IMR-90 (cell line): ENCODE data around the gene MEIS1. TPM values are rescaled to one million over a fixed set of nuclear protein-coding genes. Genes with fewer than 3 reads are reported as not detected.

Experiments
- ATAC-seq: fragments of 200-7000 bp; cut with Tn5 transposase; 2 replicates; pipeline ENCODE4 v1.9.1; 2020; ENCODE audit warnings: low read depth, mild to moderate bottlenecking, moderate library complexity
- BruUV-seq: library from RNA; stranded (reverse); fragments of 400-500 nt; replicated peaks from 2 replicates; lab custom pipeline; 2021; lab: Mats Ljungman, UMichigan
- CTCF ChIA-PET: fragments of 300-600 bp; formaldehyde crosslinking; extraction: SDS; loops from one replicate; lab custom pipeline; 2021; ENCODE audit warnings: antibody characterized with exemption; lab: Yijun Ruan, JAX
- POLR2A ChIA-PET: fragments of 300-600 bp; sonication (Branson Sonifier 250); formaldehyde crosslinking; loops from one replicate; lab custom pipeline; 2022; ENCODE audit warnings: antibody characterized with exemption; ENCODE audit not compliant: unreplicated experiment; lab: Charles Lee
- DNase-seq: peaks from one replicate; pipeline ENCODE4 v3.0.0; 2013
- H2AFZ ChIP-seq: replicated peaks from 2 replicates; pipeline ENCODE3; 2013; ENCODE audit warnings: low read length, mild to moderate bottlenecking; ENCODE audit not compliant: poor library complexity
- H2AK5ac ChIP-seq: 2 replicates; pipeline ENCODE4 v1.6.1; 2013; ENCODE audit warnings: low read depth, low read length, inconsistent platforms
- H2AK9ac ChIP-seq: replicated peaks from 2 replicates; pipeline ENCODE3; 2013; ENCODE audit warnings: mild to moderate bottlenecking, low read depth, low read length, moderate library complexity; ENCODE audit not compliant: poor library complexity
- H2BK120ac ChIP-seq: 2 replicates; pipeline ENCODE4 v1.6.1; 2013; ENCODE audit warnings: low read depth, low read length, inconsistent platforms
- H2BK15ac ChIP-seq: 3 replicates; pipeline ENCODE4 v1.6.1; 2013; ENCODE audit warnings: low read depth, low read length, inconsistent platforms
- H2BK20ac ChIP-seq: 2 replicates; pipeline ENCODE4 v1.6.1; 2013; ENCODE audit warnings: low read depth, mild to moderate bottlenecking, inconsistent platforms, low read length, moderate library complexity
- H2BK5ac ChIP-seq: 2 replicates; pipeline ENCODE4 v1.6.1; 2013; ENCODE audit warnings: mild to moderate bottlenecking, low read depth, low read length, inconsistent platforms; ENCODE audit not compliant: poor library complexity, severe bottlenecking
- H3K14ac ChIP-seq: replicated peaks from 2 replicates; pipeline ENCODE4 v1.6.1; 2013; ENCODE audit warnings: low read depth, low read length, inconsistent platforms
- H3K18ac ChIP-seq: 2 replicates; pipeline ENCODE4 v1.6.1; 2013; ENCODE audit warnings: low read depth, low read length, control low read depth
- H3K23ac ChIP-seq: 2 replicates; pipeline ENCODE4 v1.6.1; 2013; ENCODE audit warnings: low read depth, low read length, inconsistent platforms
- H3K27ac ChIP-seq: 2 replicates; pipeline ENCODE4 v1.5.1; 2013; ENCODE audit warnings: mild to moderate bottlenecking, control low read depth, low read length; ENCODE audit not compliant: insufficient read depth
- H3K27me3 ChIP-seq: 2 replicates; pipeline ENCODE4 v1.6.1; 2013; ENCODE audit warnings: low read length; ENCODE audit not compliant: control insufficient read depth, insufficient read depth
- H3K36me3 ChIP-seq: 2 replicates; pipeline ENCODE4 v1.6.1; 2013; ENCODE audit warnings: low read length, mixed read lengths; ENCODE audit not compliant: control insufficient read depth, insufficient read depth
- H3K4ac ChIP-seq: 2 replicates; pipeline ENCODE4 v1.6.1; 2013; ENCODE audit warnings: low read depth, low read length, inconsistent platforms
- H3K4me1 ChIP-seq: 2 replicates; pipeline ENCODE4 v1.6.1; 2013; ENCODE audit warnings: low read length, mixed read lengths; ENCODE audit not compliant: control insufficient read depth, insufficient read depth
- H3K4me2 ChIP-seq: 2 replicates; pipeline ENCODE4 v1.6.1; 2013; ENCODE audit warnings: low read depth, mild to moderate bottlenecking, control low read depth, low read length, moderate library complexity
- H3K4me3 ChIP-seq: 2 replicates; pipeline ENCODE4 v1.5.1; 2013; ENCODE audit warnings: low read depth, mild to moderate bottlenecking, control low read depth, low read length, moderate library complexity; ENCODE audit not compliant: insufficient read depth
- H3K56ac ChIP-seq: 2 replicates; pipeline ENCODE4 v1.6.1; 2013; ENCODE audit warnings: low read length, inconsistent platforms; ENCODE audit not compliant: insufficient read depth; ENCODE audit errors: extremely low read depth
- H3K79me1 ChIP-seq, 2 experiments: 2 replicates each; pipeline ENCODE4 v1.6.1; 2013; ENCODE audit warnings: low read length in 2 of 2, inconsistent platforms in 1 of 2, low read depth in 1 of 2
- H3K9ac ChIP-seq: 2 replicates; pipeline ENCODE4 v1.6.1; 2013; ENCODE audit warnings: low read depth, low read length, control low read depth
- H3K9me1 ChIP-seq: 2 replicates; pipeline ENCODE4 v1.6.1; 2013; ENCODE audit warnings: low read length, inconsistent platforms; ENCODE audit not compliant: insufficient read depth
- H3K9me3 ChIP-seq: 2 replicates; pipeline ENCODE4 v1.6.1; 2013; ENCODE audit warnings: low read length; ENCODE audit not compliant: control insufficient read depth, insufficient read depth
- H4K20me1 ChIP-seq: 2 replicates; pipeline ENCODE4 v1.6.1; 2013; ENCODE audit warnings: low read length, inconsistent platforms; ENCODE audit not compliant: insufficient read depth
- H4K5ac ChIP-seq: 2 replicates; pipeline ENCODE4 v1.6.1; 2013; ENCODE audit warnings: mild to moderate bottlenecking, low read depth, low read length, control low read depth
- H4K8ac ChIP-seq, 2 experiments: 2 replicates each; pipeline ENCODE4 v1.6.1; 2013; ENCODE audit warnings: low read depth in 2 of 2, low read length in 2 of 2, control low read depth in 1 of 2, inconsistent platforms in 1 of 2
- H4K91ac ChIP-seq: 2 replicates; pipeline ENCODE4 v1.6.1; 2013; ENCODE audit warnings: low read depth, low read length, inconsistent platforms; ENCODE audit not compliant: insufficient read depth
- BHLHE40 ChIP-seq: fragments of 150-350 bp; IDR thresholded peaks from 2 replicates; pipeline ENCODE4 v1.6.1; 2016; ENCODE audit warnings: mild to moderate bottlenecking, low read depth, low read length
- CEBPB ChIP-seq: IDR thresholded peaks from 2 replicates; pipeline ENCODE4 v1.6.1; 2012; ENCODE audit warnings: low read depth, low read length, improper control_type of control experiment
- CHD1 ChIP-seq: IDR thresholded peaks from 2 replicates; pipeline ENCODE4 v1.6.1; 2012; ENCODE audit warnings: low read depth, low read length, improper control_type of control experiment
- CTCF ChIP-seq: conservative IDR thresholded peaks from 2 replicates; pipeline ENCODE4 v1.5.1; 2012; ENCODE audit warnings: mild to moderate bottlenecking, low read depth, low read length, improper control_type of control experiment
- ELK1 ChIP-seq: fragments of 150-350 bp; IDR thresholded peaks from 2 replicates; pipeline ENCODE4 v1.6.1; 2016; ENCODE audit warnings: low read depth, mild to moderate bottlenecking, low read length, moderate library complexity, borderline replicate concordance
- FOS ChIP-seq: fragments of 150-350 bp; IDR thresholded peaks from 2 replicates; pipeline ENCODE4 v1.6.1; 2016; ENCODE audit warnings: low read depth, low read length
- MAFK ChIP-seq: IDR thresholded peaks from 2 replicates; pipeline ENCODE4 v1.6.1; 2012; ENCODE audit warnings: low read depth, low read length, improper control_type of control experiment
- MAZ ChIP-seq: IDR thresholded peaks from 2 replicates; pipeline ENCODE4 v1.6.1; 2012; ENCODE audit warnings: low read depth, mild to moderate bottlenecking, low read length, improper control_type of control experiment, moderate library complexity, borderline replicate concordance
- MXI1 ChIP-seq: IDR thresholded peaks from 2 replicates; pipeline ENCODE4 v1.6.1; 2012; ENCODE audit warnings: low read depth, mild to moderate bottlenecking, low read length, moderate library complexity, borderline replicate concordance
- NFE2L2 ChIP-seq: fragments of 150-350 bp; IDR thresholded peaks from 2 replicates; pipeline ENCODE4 v1.6.1; 2016; ENCODE audit warnings: low read depth, mild to moderate bottlenecking, low read length
- POLR2A ChIP-seq: IDR thresholded peaks from 2 replicates; pipeline ENCODE4 v1.6.1; 2012; ENCODE audit warnings: mild to moderate bottlenecking, low read depth, low read length
- RAD21 ChIP-seq: IDR thresholded peaks from 2 replicates; pipeline ENCODE4 v1.6.1; 2012; ENCODE audit warnings: low read length, improper control_type of control experiment
- RCOR1 ChIP-seq: IDR thresholded peaks from 2 replicates; pipeline ENCODE4 v1.6.1; 2012; ENCODE audit warnings: mild to moderate bottlenecking, low read length, improper control_type of control experiment; ENCODE audit not compliant: insufficient replicate concordance
- RFX5 ChIP-seq: IDR thresholded peaks from 2 replicates; pipeline ENCODE4 v1.8.0; 2012; ENCODE audit warnings: low read depth, mild to moderate bottlenecking, low read length, moderate library complexity
- SMC3 ChIP-seq: fragments of 150-350 bp; IDR thresholded peaks from 2 replicates; pipeline ENCODE4 v1.6.1; 2016; ENCODE audit warnings: low read depth, mild to moderate bottlenecking, antibody characterized with exemption, low read length, moderate library complexity
- USF2 ChIP-seq: fragments of 150-350 bp; IDR thresholded peaks from 2 replicates; pipeline ENCODE4 v1.6.1; 2017; ENCODE audit warnings: mild to moderate bottlenecking, antibody characterized with exemption, low read length, low read depth
- WGBS, 2 experiments: methylation state at CpG; one replicate each; pipeline versions ENCODE4 v1.1.5 to v1.1.7; 2013; ENCODE audit warnings: missing lambda C conversion rate in 2 of 2; ENCODE audit not compliant: insufficient read length in 1 of 2; ENCODE audit errors: extremely low coverage in 2 of 2; 5-methylcytosine and 5-hydroxymethylcytosine counted together
- dilution Hi-C: fragments of 300-500 bp; cut with HindIII; formaldehyde crosslinking; loops from one replicate; pipeline ENCODE4 v1.14.3; 2018; ENCODE audit warnings: low sequenced_read_pairs; ENCODE audit not compliant: unreplicated experiment
- in situ Hi-C: fragments of 300-500 bp; cut with MboI; formaldehyde crosslinking; loops from 3 replicates; pipeline ENCODE4 v1.14.3; 2019; ENCODE audit warnings: low sequenced_read_pairs, inconsistent platforms, mixed read lengths
- intact Hi-C: fragments of 100-400 bp; cut with micrococcal nuclease; formaldehyde crosslinking; loops from 2 replicates; pipeline ENCODE4 v1.10.0; 2022
- polyA plus RNA-seq, 3 experiments: library from polyadenylated mRNA; depleted of rRNA; stranded (reverse); fragments of >200 nt; gene quantifications; 2 replicates each; pipeline ENCODE4 v1.2.3, GENCODE V29; 2012; ENCODE audit warnings: low replicate concordance in 1 of 3
- total RNA-seq: library from RNA; depleted of rRNA; stranded (reverse); fragments of >200 nt; gene quantifications from 2 replicates; pipeline ENCODE4 v1.2.3, GENCODE V29; 2012

The MEIS1 gene
- total and polyA plus RNA-seq, 2 of the 4 experiments (the other 2 are of a cell fraction) = 54.4 to 157 TPM

- WGBS, 2 experiments = no CpG with 5 or more reads among the region's 4 CpGs
- dilution Hi-C loops = no loop called here
- no peaks in the 10 kb centered on the region for H3K27me3 ChIP-seq
Observed at GRCh38 chr2:66517772-66518171, 82.8 kb downstream of the MEIS1 start.

More at GRCh38 chr2:66517772-66518171, 82.8 kb downstream of the MEIS1 start:
- no peak for TF ChIP-seq BHLHE40
- no peak for TF ChIP-seq CTCF
- no peak for TF ChIP-seq CHD1
- TF ChIP-seq SMC3 = no peak
- no peak for TF ChIP-seq MAFK
- no peak for TF ChIP-seq FOS
- TF ChIP-seq RFX5 = no peak
- no peak for TF ChIP-seq RAD21
- TF ChIP-seq USF2 = no peak
- no peak for TF ChIP-seq CEBPB
- no peak for TF ChIP-seq NFE2L2
- TF ChIP-seq POLR2A = no peak
- no peak for TF ChIP-seq MAZ
- no peak for TF ChIP-seq MXI1
- TF ChIP-seq ELK1 = no peak
- no peak for TF ChIP-seq RCOR1
- Histone ChIP-seq H2BK5ac (no peak overlapping the region), H2AFZ (no peak overlapping the region), H3K18ac (no peak overlapping the region), H3K79me1 (peaks cover 28 to 66% of the 10 kb centered on the region in 2 experiments), H3K4me3 (no peak overlapping the region), H3K9me1 (peaks cover 19% of the 10 kb centered on the region), H4K20me1 (peaks cover 70% of the 10 kb centered on the region), H2BK20ac (no peak overlapping the region), H3K56ac (no peak overlapping the region), H4K5ac (no peak overlapping the region; the same call in 1 of the 2 replicates), H2AK9ac (no peak overlapping the region), H3K27ac (no peak overlapping the region), H3K23ac (0 out of 2 replicates have a peak overlapping the region, but pooled peaks have one; percentile 20), H3K4me2 (no peak overlapping the region), H3K36me3 (peaks cover 36% of the 10 kb centered on the region), H2BK15ac (no peak overlapping the region), H2AK5ac (no peak overlapping the region), H3K9ac (no peak overlapping the region), H4K8ac (no peak overlapping the region), H3K4me1 (peaks cover 12% of the 10 kb centered on the region), H2BK120ac (no peak overlapping the region), H3K14ac (no peak overlapping the region), H4K91ac (no peak overlapping the region), H3K4ac (no peak overlapping the region), H3K9me3 (no peaks in the 10 kb centered on the region)
- in situ Hi-C loops (no loop called here), intact Hi-C loops (no loop called here)
- ChIA-PET CTCF (no interaction called here), POLR2A (no interaction called here)
- no TSS peak for BruUV-seq
- ATAC-seq = no peak
- no peak for DNase-seq
